H1 (cell line): ENCODE measurements around the gene CLINT1. TPM values are rescaled to one million over a fixed set of nuclear protein-coding genes. Genes with fewer than 3 reads are reported as not detected.

ENCODE experiments used
- CTCF ChIA-PET: fragments of 300-600 bp; sonication (Branson Sonifier 250); formaldehyde crosslinking; loops from one replicate; lab custom pipeline; 2021; ENCODE audit not compliant: partially characterized antibody; lab: Charles Lee
- POLR2A ChIA-PET: fragments of 300-600 bp; sonication (Branson Sonifier 250); formaldehyde crosslinking; loops from one replicate; lab custom pipeline; 2021; ENCODE audit warnings: inconsistent platforms; ENCODE audit not compliant: partially characterized antibody; lab: Charles Lee
- DNase-seq, 2 experiments: peaks; one replicate each; pipeline versions ENCODE4 v3.0.0 to v3.0.0-alpha.2; 2010 to 2022; ENCODE audit warnings: low spot score in 2 of 2, low read depth in 1 of 2, mixed read lengths in 1 of 2
- FAIRE-seq: peaks from 2 replicates; lab custom pipeline; 2011; peaks lifted over from hg19 to GRCh38; lab: Jason Lieb, UNC
- H2AFZ ChIP-seq: 2 replicates; pipeline ENCODE4 v1.8.1; 2012; ENCODE audit warnings: low read length, inconsistent platforms
- H2AK5ac ChIP-seq: 2 replicates; pipeline ENCODE4 v1.6.1; 2013; ENCODE audit warnings: low read depth, low read length
- H2BK120ac ChIP-seq: replicated peaks from 2 replicates; pipeline ENCODE3; 2013; ENCODE audit warnings: low read depth, low read length, inconsistent platforms
- H2BK12ac ChIP-seq: 2 replicates; pipeline ENCODE4 v1.6.1; 2013; ENCODE audit warnings: low read depth, low read length
- H2BK15ac ChIP-seq: 2 replicates; pipeline ENCODE4 v1.6.1; 2013; ENCODE audit warnings: low read length
- H2BK20ac ChIP-seq: 2 replicates; pipeline ENCODE4 v1.6.1; 2013; ENCODE audit warnings: low read length
- H2BK5ac ChIP-seq: 2 replicates; pipeline ENCODE4 v1.6.1; 2013; ENCODE audit warnings: low read depth, low read length
- H3K14ac ChIP-seq: 2 replicates; pipeline ENCODE4 v1.6.1; 2013; ENCODE audit warnings: inconsistent platforms; ENCODE audit not compliant: insufficient read length
- H3K18ac ChIP-seq: 2 replicates; pipeline ENCODE4 v1.6.1; 2013; ENCODE audit warnings: low read length; ENCODE audit errors: extremely low read depth
- H3K23ac ChIP-seq: 2 replicates; pipeline ENCODE4 v1.6.1; 2013; ENCODE audit warnings: inconsistent platforms; ENCODE audit not compliant: insufficient read length
- H3K23me2 ChIP-seq: 2 replicates; pipeline ENCODE4 v1.6.1; 2013; ENCODE audit warnings: low read depth, low read length
- H3K27ac ChIP-seq: 2 replicates; pipeline ENCODE4 v1.6.1; 2011; ENCODE audit warnings: low read depth, low read length, inconsistent platforms
- H3K27me3 ChIP-seq, 4 experiments: replicated peaks in 1 of 4; 1 replicate in 1 of 4; 2 replicates in 3 of 4; pipeline versions ENCODE4 v1.6.1 to v1.8.1; 2011 to 2013; ENCODE audit warnings: low read length in 3 of 4, mild to moderate bottlenecking in 3 of 4, inconsistent platforms in 2 of 4, mixed read lengths in 2 of 4, moderate library complexity in 1 of 4; ENCODE audit not compliant: control insufficient read depth in 3 of 4, insufficient read depth in 3 of 4; ENCODE audit errors: extremely low read depth in 1 of 4
- H3K36me3 ChIP-seq, 4 experiments: 2 replicates each; pipeline versions ENCODE4 v1.6.1 to v1.8.1; 2011 to 2013; ENCODE audit warnings: mild to moderate bottlenecking in 4 of 4, low read length in 3 of 4, moderate library complexity in 2 of 4, control low read depth in 1 of 4, inconsistent platforms in 1 of 4; ENCODE audit not compliant: insufficient read depth in 4 of 4, control insufficient read depth in 2 of 4
- H3K4ac ChIP-seq: replicated peaks from 2 replicates; pipeline ENCODE3; 2013; ENCODE audit warnings: low read length, low read depth, mixed read lengths, inconsistent platforms; ENCODE audit not compliant: insufficient read length
- H3K4me1 ChIP-seq, 4 experiments: replicated peaks in 1 of 4; 1 replicate in 1 of 4; 2 replicates in 3 of 4; pipeline versions ENCODE4 v1.6.1 to v1.8.1; 2011 to 2013; ENCODE audit warnings: low read length in 3 of 4, inconsistent platforms in 2 of 4, mixed read lengths in 1 of 4; ENCODE audit not compliant: insufficient read depth in 4 of 4, control insufficient read depth in 3 of 4
- H3K4me2 ChIP-seq, 2 experiments: 2 replicates each; pipeline versions ENCODE4 v1.6.1 to v1.8.1; 2011 to 2013; ENCODE audit warnings: low read depth in 2 of 2, low read length in 2 of 2, control low read depth in 1 of 2, inconsistent platforms in 1 of 2, mild to moderate bottlenecking in 1 of 2; ENCODE audit not compliant: insufficient read depth in 1 of 2
- H3K4me3 ChIP-seq, 4 experiments: fragments of 200-600, 300-600 bp in 1 of 4; sonication (generic), shearing (Covaris generic), sonication (Bioruptor Twin) in 1 of 4; 2 replicates each; pipeline versions ENCODE4 v1.5.1 to v1.8.1; 2011 to 2016; ENCODE audit warnings: low read length in 4 of 4, low read depth in 3 of 4, control low read depth in 2 of 4, inconsistent platforms in 2 of 4, mild to moderate bottlenecking in 2 of 4, mixed read lengths in 1 of 4, moderate library complexity in 1 of 4; ENCODE audit not compliant: insufficient read depth in 2 of 4; ENCODE audit errors: extremely low read depth in 1 of 4
- H3K56ac ChIP-seq: replicated peaks from 2 replicates; pipeline ENCODE3; 2013; ENCODE audit warnings: low read depth, mild to moderate bottlenecking, mixed read lengths, low read length, inconsistent platforms; ENCODE audit not compliant: insufficient read length
- H3K79me1 ChIP-seq: 2 replicates; pipeline ENCODE4 v1.6.1; 2013; ENCODE audit warnings: low read depth, low read length, control low read depth
- H3K79me2 ChIP-seq, 2 experiments: 2 replicates each; pipeline versions ENCODE4 v1.6.1 to v1.8.1; 2012 to 2013; ENCODE audit warnings: low read length in 2 of 2, mild to moderate bottlenecking in 2 of 2, inconsistent platforms in 1 of 2; ENCODE audit not compliant: insufficient read depth in 2 of 2, control insufficient read depth in 1 of 2
- H3K9ac ChIP-seq, 4 experiments: replicated peaks in 1 of 4; 1 replicate in 1 of 4; 2 replicates in 3 of 4; pipeline versions ENCODE4 v1.6.1 to v1.8.1; 2011 to 2013; ENCODE audit warnings: low read depth in 3 of 4, low read length in 3 of 4, control low read depth in 2 of 4, mild to moderate bottlenecking in 2 of 4, moderate library complexity in 2 of 4, inconsistent platforms in 1 of 4; ENCODE audit errors: extremely low read depth in 1 of 4
- H3K9me3 ChIP-seq, 2 experiments: 2 replicates each; pipeline versions ENCODE4 v1.6.1 to v1.8.1; 2012 to 2013; ENCODE audit warnings: mild to moderate bottlenecking in 2 of 2, moderate library complexity in 2 of 2, control low read depth in 1 of 2, inconsistent platforms in 1 of 2, low read depth in 1 of 2, low read length in 1 of 2, mixed read lengths in 1 of 2; ENCODE audit not compliant: insufficient read depth in 2 of 2
- H4K20me1 ChIP-seq, 2 experiments: replicated peaks in 1 of 2; 2 replicates each; pipeline versions ENCODE3 to v1.8.1; 2011 to 2013; ENCODE audit warnings: inconsistent platforms in 2 of 2, low read length in 2 of 2, mild to moderate bottlenecking in 1 of 2; ENCODE audit not compliant: insufficient read depth in 2 of 2, control insufficient read depth in 1 of 2
- H4K5ac ChIP-seq: 2 replicates; pipeline ENCODE4 v1.6.1; 2013; ENCODE audit warnings: low read length, low read depth, mixed read lengths, inconsistent platforms; ENCODE audit not compliant: insufficient read length
- H4K8ac ChIP-seq: 2 replicates; pipeline ENCODE4 v1.8.0; 2013; ENCODE audit warnings: mild to moderate bottlenecking, moderate library complexity, low read length, inconsistent platforms; ENCODE audit not compliant: insufficient read depth; ENCODE audit errors: extremely low read depth
- H4K91ac ChIP-seq: replicated peaks from 2 replicates; pipeline ENCODE3; 2013; ENCODE audit warnings: low read length, mixed read lengths, inconsistent platforms; ENCODE audit not compliant: insufficient read length
- ATF3 ChIP-seq: IDR thresholded peaks from 2 replicates; pipeline ENCODE4 v1.6.1; 2011; ENCODE audit warnings: low read depth, mild to moderate bottlenecking, low read length; ENCODE audit not compliant: insufficient read depth
- CEBPB ChIP-seq: IDR thresholded peaks from 2 replicates; pipeline ENCODE4 v1.6.1; 2012; ENCODE audit warnings: low read depth, low read length
- CHD1 ChIP-seq: IDR thresholded peaks from 2 replicates; pipeline ENCODE4 v1.6.1; 2012; ENCODE audit warnings: low read depth, low read length, improper control_type of control experiment
- E2F6 ChIP-seq: IDR thresholded peaks from 2 replicates; pipeline ENCODE4 v1.6.1; 2012; ENCODE audit warnings: inconsistent platforms
- JUND ChIP-seq: IDR thresholded peaks from 2 replicates; pipeline ENCODE4 v1.6.1; 2011; ENCODE audit warnings: mild to moderate bottlenecking, improper control_type of control experiment, low read length
- KDM1A ChIP-seq: fragments of 200-600, 300-600 bp; sonication (generic); IDR thresholded peaks from 2 replicates; pipeline ENCODE4 v1.7.1; 2016; ENCODE audit warnings: mild to moderate bottlenecking, low read length, borderline replicate concordance
- MAFK ChIP-seq: IDR thresholded peaks from 2 replicates; pipeline ENCODE4 v1.6.1; 2012; ENCODE audit warnings: low read depth, mild to moderate bottlenecking, improper control_type of control experiment, low read length
- POLR2A ChIP-seq, 2 experiments: IDR thresholded peaks; 1 replicate in 1 of 2; 2 replicates in 1 of 2; pipeline ENCODE4 v1.6.1; 2011; ENCODE audit warnings: low read depth in 2 of 2, low read length in 2 of 2, mild to moderate bottlenecking in 2 of 2; ENCODE audit errors: control extremely low read depth in 1 of 2
- RXRA ChIP-seq: IDR thresholded peaks from 2 replicates; pipeline ENCODE4 v1.6.1; 2011; ENCODE audit warnings: low read depth, mild to moderate bottlenecking, low read length, moderate library complexity; ENCODE audit not compliant: insufficient read depth
- SIN3A ChIP-seq, 2 experiments: IDR thresholded peaks in 1 of 2; conservative IDR thresholded peaks in 1 of 2; 2 replicates each; pipeline ENCODE4 v1.6.1; 2011 to 2012; ENCODE audit warnings: low read length in 2 of 2, improper control_type of control experiment in 1 of 2, low read depth in 1 of 2, mild to moderate bottlenecking in 1 of 2
- SP2 ChIP-seq: IDR thresholded peaks from 2 replicates; pipeline ENCODE4 v1.6.1; 2012; ENCODE audit warnings: mild to moderate bottlenecking, low read length, inconsistent platforms
- SRF ChIP-seq: IDR thresholded peaks from 2 replicates; pipeline ENCODE4 v1.6.1; 2011; ENCODE audit warnings: mild to moderate bottlenecking, low read depth, low read length, moderate library complexity
- TCF12 ChIP-seq: IDR thresholded peaks from 2 replicates; pipeline ENCODE4 v1.6.1; 2011; ENCODE audit warnings: low read depth, mild to moderate bottlenecking, low read length
- WGBS, 2 experiments: shearing (Covaris generic) in 1 of 2; methylation state at CpG; one replicate each; pipeline versions ENCODE4 v1.1.6 to v1.1.7; 2013 to 2015; ENCODE audit warnings: low lambda C conversion rate in 2 of 2, mixed read lengths in 2 of 2, inconsistent platforms in 1 of 2, low coverage in 1 of 2, missing lambda C conversion rate in 1 of 2; ENCODE audit not compliant: insufficient replicate concordance in 2 of 2, insufficient coverage in 1 of 2, insufficient read length in 1 of 2; ENCODE audit errors: extremely low coverage in 1 of 2, missing lambda C conversion rate in 1 of 2; 5-methylcytosine and 5-hydroxymethylcytosine counted together
- polyA plus RNA-seq, 7 experiments: library from polyadenylated mRNA; depleted of rRNA in 3 of 7; stranded (reverse) in 5 of 7; unstranded in 2 of 7; fragments of >200 nt in 5 of 7; fragments of 200-250 nt in 2 of 7; gene quantifications; 1 replicate in 5 of 7; 2 replicates in 1 of 7; 4 replicates in 1 of 7; pipeline versions ENCODE4 v1.2.1 to v1.2.3, GENCODE V29; 2011 to 2013; ENCODE audit warnings: missing spikeins in 2 of 7, mixed read lengths in 2 of 7
- total RNA-seq: library from RNA; stranded (reverse); fragmentation: NEBNext Ultra II Directional; extraction: Animal tissue kit (Norgen Biotek cat#: 25700); gene quantifications from 2 replicates; pipeline ENCODE4 v1.2.1, GENCODE V29; 2021

CLINT1 gene
- total and polyA plus RNA-seq, 2 of the 8 experiments (the other 6 are each of a cell fraction or from before 2014, with no cell fraction given) = 85.9 to 140 TPM

DNA sequence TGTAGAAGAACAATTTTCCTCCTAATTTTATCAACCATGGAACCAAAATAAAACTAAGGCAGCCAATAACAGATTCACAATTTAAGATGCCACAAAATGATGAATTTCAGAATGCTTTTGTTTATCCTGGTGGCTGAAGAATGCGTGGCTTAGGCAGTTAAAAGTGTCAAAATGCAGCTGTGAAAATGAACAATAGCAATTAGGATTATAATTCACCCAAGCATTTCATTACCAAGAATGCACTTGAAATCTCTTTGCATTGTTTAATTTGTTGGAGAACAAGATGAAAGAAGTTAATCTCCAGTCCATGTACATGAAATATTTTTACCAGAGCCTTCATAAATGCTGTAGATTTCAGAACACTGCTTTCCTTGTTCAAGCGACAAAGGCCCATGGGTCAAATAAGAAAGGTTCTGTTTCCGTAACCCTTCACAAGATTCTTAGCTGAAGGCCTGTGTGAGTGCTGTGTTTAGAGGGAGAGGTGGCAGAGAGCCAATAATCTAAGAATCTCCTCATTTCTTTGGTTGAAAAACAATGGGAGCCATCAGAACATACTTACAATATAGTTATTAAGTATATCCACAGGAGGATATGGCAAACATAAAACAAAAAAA lies 39.3 kb downstream of the CLINT1 start:
- Histone ChIP-seq H4K5ac (no peak overlapping the region), H3K9me3 (no peaks in the 10 kb centered on the region), H3K27ac (no peak overlapping the region), H2AFZ (no peak overlapping the region), H3K9ac (no peak overlapping the region), H2BK120ac (no peak overlapping the region), H4K20me1 (peaks cover 2 to 5% of the 10 kb centered on the region in 2 experiments), H3K79me1 (no peaks in the 10 kb centered on the region), H3K27me3 (no peaks in the 10 kb centered on the region), H3K4me3 (no peak overlapping the region), H3K23ac (no peak overlapping the region), H4K8ac (no peak overlapping the region), H2BK12ac (no peak overlapping the region), H3K36me3 (peaks cover 0 to 10% (median 0%) of the 10 kb centered on the region in 4 experiments; a peak in 2 of 8 replicates), H2BK15ac (no peak overlapping the region), H3K23me2 (no peaks in the 10 kb centered on the region), H2AK5ac (no peak overlapping the region), H3K56ac (no peak overlapping the region), H3K4me1 (peaks cover 0 to 2% (median 0%) of the 10 kb centered on the region in 4 experiments; a peak in 2 of 7 replicates), H2BK5ac (no peak overlapping the region), H3K14ac (no peak overlapping the region), H4K91ac (no peak overlapping the region), H3K4me2 (no peak overlapping the region), H3K18ac (no peak overlapping the region), H3K79me2 (peaks cover 0 to 76% of the 10 kb centered on the region in 2 experiments; a peak in 2 of 4 replicates), H2BK20ac (no peak overlapping the region), H3K4ac (no peak overlapping the region)
- DNase-seq (no peak), FAIRE-seq (no peak)
- 91% methylated on average over 3 of the region's 3 CpGs; no CpG with 5 or more reads in 1 of the 2 experiments for WGBS, 2 experiments
- POLR2A ChIA-PET = interaction anchor here (1.1 kb wide), 1 partner anchor 129 kb away, joined by 3 read pairs; no protein-coding TSS in a partner anchor
- CTCF ChIA-PET = interaction anchor here (0.9 to 4.4 kb wide), 16 partner anchors 12 to 1287 kb away, joined by 3 to 63 read pairs (median 4); no protein-coding TSS in a partner anchor
- TF ChIP-seq JUND (no peak), E2F6 (no peak), CHD1 (no peak), SP2 (no peak), POLR2A (IDR thresholded peaks at IDR 0.05; ENCODE audit: control extremely low read depth in 1 of 2, low read depth in 2 of 2, low read length in 2 of 2) (no peak), SRF (no peak), ATF3 (no peak), KDM1A (no peak), SIN3A (conservative IDR thresholded peaks at IDR 0.05 in 1 of 2, IDR thresholded peaks at IDR 0.05 in 1 of 2; ENCODE audit: low read depth in 1 of 2, low read length in 2 of 2) (no peak), CEBPB (no peak), MAFK (no peak), RXRA (no peak), TCF12 (no peak)
